Hepatocyte (in vitro differentiated cells): ENCODE results near the gene MICU1.

Source experiments
- CTCF ChIP-seq: fragments of 200-600 bp; sonication (generic); IDR thresholded peaks from 2 replicates; pipeline ENCODE4 v1.5.1; 2016; ENCODE audit warnings: antibody characterized with exemption, mild to moderate bottlenecking; ENCODE audit not compliant: poor library complexity
- EZH2 ChIP-seq: fragments of 200-600 bp; sonication (generic); IDR thresholded peaks from 2 replicates; pipeline ENCODE4 v1.6.1; 2016; ENCODE audit warnings: antibody characterized with exemption, mild to moderate bottlenecking, borderline replicate concordance
- EZH2phosphoT487 ChIP-seq: fragments of 200-600 bp; sonication (generic); IDR thresholded peaks from one replicate; pipeline ENCODE4 v1.6.1; 2018; ENCODE audit warnings: antibody characterized with exemption, mild to moderate bottlenecking, low read depth, moderate library complexity; ENCODE audit not compliant: unreplicated experiment, severe bottlenecking

- TF ChIP-seq CTCF (no peak), EZH2 (no peak), EZH2phosphoT487 (no peak)
Observed at GRCh38 chr10:72639441-72639873, 13.6 kb upstream of the MICU1 start.
